ENCODE measurements around the gene NCOA7.

- no peak for TF ChIP-seq FOXJ3 (CRISPR knock-in tag; IDR thresholded peaks at IDR 0.05; ENCODE audit: borderline replicate concordance)
- no peak for TF ChIP-seq ETV6 (CRISPR knock-in tag; IDR thresholded peaks at IDR 0.05)
- no peak for TF ChIP-seq JUN (CRISPR knock-in tag; IDR thresholded peaks at IDR 0.05)
- no peak for TF ChIP-seq CTCF (IDR thresholded peaks at IDR 0.05)
- TF ChIP-seq ZNF423 (CRISPR knock-in tag; IDR thresholded peaks at IDR 0.05), result no peak
- TF ChIP-seq USF2 (CRISPR knock-in tag; IDR thresholded peaks at IDR 0.05), result no peak
- no peak for TF ChIP-seq RELA (CRISPR knock-in tag; IDR thresholded peaks at IDR 0.05; ENCODE audit: borderline replicate concordance)
- TF ChIP-seq AFF4 (CRISPR knock-in tag; IDR thresholded peaks at IDR 0.05; ENCODE audit: borderline replicate concordance), result no peak
- TF ChIP-seq MAX (CRISPR knock-in tag; IDR thresholded peaks at IDR 0.05), result no peak
Measured at GRCh38 chr6:125918230-125918629, 127.5 kb downstream of the NCOA7 start.
